ENCODE data around the gene TBC1D9B. TPM values are rescaled to one million over a fixed set of nuclear protein-coding genes. Genes with fewer than 3 reads are reported as not detected.
A peak's percentile ranks its signal among the peaks of the same experiment; 100 is the strongest.

The TBC1D9B gene
- total and polyA plus RNA-seq, 2 of the 13 experiments (the other 11 are each of a cell fraction or from before 2014, with no cell fraction given): 35.0 to 50.0 TPM

GRCh38 chr5:179818746-179819295 is 88.9 kb downstream of the TBC1D9B start (continued):
- 0 out of 2 replicates have a peak, but pooled peaks have one; percentile 86 for TF ChIP-seq ZBTB46 (CRISPR knock-in tag; IDR thresholded peaks at IDR 0.05; ENCODE audit: borderline replicate concordance)
- TF ChIP-seq PATZ1 (CRISPR knock-in tag; IDR thresholded peaks at IDR 0.05): peak; percentile 83; the same call in 1 of the 2 replicates
- TF ChIP-seq XBP1 (CRISPR knock-in tag; IDR thresholded peaks at IDR 0.05): no peak
- peak; percentile 91; the same call in 1 of the 2 replicates for TF ChIP-seq ZNF569 (CRISPR knock-in tag; IDR thresholded peaks at IDR 0.05; ENCODE audit: borderline replicate concordance)
- peak; percentile 48; the same call in 1 of the 2 replicates for TF ChIP-seq BORCS8-MEF2B (CRISPR knock-in tag; IDR thresholded peaks at IDR 0.05)
- TF ChIP-seq HIC2 (CRISPR knock-in tag; IDR thresholded peaks at IDR 0.05; ENCODE audit: low read depth): no peak
- no peak for TF ChIP-seq ZNF496 (CRISPR knock-in tag; IDR thresholded peaks at IDR 0.05; ENCODE audit: insufficient replicate concordance)
- peak; percentile 97 for TF ChIP-seq JUNB (CRISPR knock-in tag; IDR thresholded peaks at IDR 0.05; ENCODE audit: borderline replicate concordance)
- peak; percentile 94; the same call in 1 of the 2 replicates for TF ChIP-seq MED13 (CRISPR knock-in tag; IDR thresholded peaks at IDR 0.05)
- TF ChIP-seq RFXAP (CRISPR knock-in tag; IDR thresholded peaks at IDR 0.05; ENCODE audit: borderline replicate concordance): no peak; the same call in 1 of the 2 replicates
- peak; percentile 52; the same call in 1 of the 2 replicates for TF ChIP-seq ZNF740 (CRISPR knock-in tag; IDR thresholded peaks at IDR 0.05)
- TF ChIP-seq ZNF124 (CRISPR knock-in tag; IDR thresholded peaks at IDR 0.05): no peak; the same call in 1 of the 2 replicates
- TF ChIP-seq ZBTB42 (CRISPR knock-in tag; IDR thresholded peaks at IDR 0.05): 0 out of 2 replicates have a peak, but pooled peaks have one; percentile 66
- no peak for TF ChIP-seq ZBTB4 (CRISPR knock-in tag; IDR thresholded peaks at IDR 0.05; ENCODE audit: borderline replicate concordance)
- TF ChIP-seq PBX2 (CRISPR knock-in tag; IDR thresholded peaks at IDR 0.05): no peak
- no peak for TF ChIP-seq HNRNPUL1 (IDR thresholded peaks at IDR 0.05; ENCODE audit: low read depth, low read length)
- no peak for TF ChIP-seq NPAS2 (CRISPR knock-in tag; IDR thresholded peaks at IDR 0.05; ENCODE audit: borderline replicate concordance)
- peak; percentile 87 for TF ChIP-seq ZNF746 (CRISPR knock-in tag; IDR thresholded peaks at IDR 0.05)

Measured in HepG2 (cell line).